Fibroblast of upper back skin (primary cell): Measurements from ENCODE around the gene SNAP91.

Source experiments
- DNase-seq: peaks from one replicate; pipeline ENCODE4 v3.0.0-alpha.2; 2013

SNAP91 gene

DNA sequence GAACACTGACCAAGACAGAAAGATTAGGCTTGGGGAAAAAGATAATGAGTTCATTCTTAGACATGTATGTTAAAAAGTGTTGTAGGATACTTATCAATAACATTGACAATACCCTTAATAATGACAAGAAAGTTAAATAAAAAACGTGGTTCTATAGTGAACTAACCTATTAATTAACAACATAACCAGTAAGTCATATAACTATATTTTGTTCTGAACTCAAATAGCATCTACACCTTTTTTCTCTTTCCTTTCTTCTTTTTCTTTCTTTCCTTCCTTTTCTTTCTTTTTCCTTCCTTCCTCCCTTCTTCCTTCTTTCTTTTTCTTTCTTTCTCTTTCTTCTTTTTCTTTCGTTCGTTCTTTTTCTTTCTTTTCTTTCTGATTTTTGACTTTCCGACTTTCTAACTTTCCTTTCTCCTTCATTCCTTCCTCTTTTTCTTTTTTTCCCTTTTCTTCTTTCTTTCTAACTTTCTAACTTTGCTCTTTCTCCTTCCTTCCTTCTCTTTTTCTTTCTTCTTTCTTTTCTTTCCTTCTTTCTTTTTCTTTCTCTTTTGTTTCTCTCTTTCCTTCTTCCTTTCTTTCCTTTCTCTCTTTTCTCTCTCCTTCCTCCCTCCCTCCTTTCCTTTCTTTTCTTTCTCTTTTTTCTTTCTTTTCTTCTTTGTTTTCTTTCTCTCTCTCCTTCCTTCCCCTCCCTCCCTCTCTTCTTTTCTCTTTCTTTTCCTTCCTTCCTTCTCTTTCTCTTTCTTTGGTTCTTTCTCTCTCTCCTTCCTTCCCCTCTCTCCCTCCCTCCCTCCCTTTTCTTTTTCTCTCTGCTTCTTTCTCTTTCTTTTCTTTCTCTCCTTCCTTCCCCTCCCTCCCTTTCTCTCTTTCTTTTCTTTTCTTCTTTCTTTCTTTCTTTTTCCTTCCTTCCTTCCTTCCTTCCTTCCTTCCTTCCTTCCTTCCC is 172.0 kb downstream of the SNAP91 start:
- no peak for DNase-seq

GRCh38 chr6:83536034-83536646 is 172.8 kb downstream of the SNAP91 start:
- peak; percentile 38 for DNase-seq

- DNase-seq = peak; percentile 33
These were observed 190.0 kb downstream of the SNAP91 start for GRCh38 chr6:83518816-83519480.

- no peak for DNase-seq
These were observed 191.4 kb downstream of the SNAP91 start for GRCh38 chr6:83517500-83517899.

DNA sequence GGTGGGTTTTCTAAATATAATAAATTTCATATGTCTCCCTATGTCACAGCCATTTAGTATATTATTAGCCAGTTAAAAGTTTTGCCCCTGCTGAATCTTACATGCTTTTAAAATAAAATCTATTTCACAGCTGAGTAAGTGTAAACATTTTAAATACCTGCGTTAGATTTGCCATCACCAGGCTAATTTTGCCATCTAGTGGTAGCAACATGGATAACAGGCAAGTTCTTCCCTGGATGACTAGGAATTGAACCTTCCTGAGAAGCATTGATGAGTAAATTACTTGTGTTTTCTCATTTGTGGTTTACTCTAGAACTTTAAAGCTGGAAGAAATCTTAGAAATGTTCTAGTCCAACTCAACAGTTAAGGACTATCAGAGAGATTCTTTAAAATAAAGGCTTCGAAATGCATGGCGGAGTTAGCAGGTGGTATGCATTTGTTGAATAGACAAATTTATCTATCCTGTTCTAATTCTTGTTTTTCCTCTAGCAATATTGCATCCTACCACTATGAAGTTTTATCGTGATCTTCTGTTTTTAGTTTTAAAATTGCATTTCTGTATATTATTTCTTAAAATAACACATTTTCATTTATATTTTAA is 193.9 kb downstream of the SNAP91 start:
- peak; percentile 58 for DNase-seq

GRCh38 chr6:83514466-83514865 is 194.4 kb downstream of the SNAP91 start:
- no peak for DNase-seq

DNA sequence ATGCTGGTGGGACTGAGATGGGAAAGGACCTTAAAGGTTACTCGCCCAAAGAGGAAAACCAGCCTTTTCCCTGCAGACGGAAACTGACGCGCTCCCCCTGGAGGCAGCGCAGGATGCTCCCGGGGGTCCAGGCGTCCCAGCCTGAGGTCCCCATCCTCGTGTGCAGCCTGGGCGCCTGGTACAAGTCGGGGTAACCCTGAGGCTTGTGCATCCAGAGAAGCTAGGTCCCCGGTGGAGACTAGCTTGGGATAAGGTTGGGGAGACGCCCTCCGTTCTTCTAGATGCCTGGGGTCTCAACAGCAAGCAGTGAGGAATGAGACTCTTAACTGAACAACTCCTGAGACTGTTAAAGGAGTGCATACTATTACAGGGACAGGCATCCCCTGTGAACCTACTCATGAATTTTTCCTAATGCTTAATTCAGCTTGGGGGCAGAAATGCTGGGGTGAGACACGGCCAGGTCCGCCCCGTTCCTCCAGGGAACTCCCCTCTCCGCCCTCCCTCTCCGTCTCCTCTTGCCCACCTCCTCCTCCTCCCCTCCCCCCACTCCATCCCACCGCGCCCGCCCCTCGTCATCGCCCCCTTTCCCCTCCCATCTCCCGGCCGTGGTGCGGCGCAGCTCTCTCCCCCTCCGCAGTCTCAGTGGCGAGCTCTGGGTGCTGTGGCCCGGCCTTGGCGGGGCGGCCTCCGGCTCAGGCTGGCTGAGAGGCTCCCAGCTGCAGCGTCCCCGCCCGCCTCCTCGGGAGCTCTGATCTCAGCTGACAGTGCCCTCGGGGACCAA is 196.8 kb downstream of the SNAP91 start, which contains the start of gene PRSS35:
Gene PRSS35 (plus strand): TSS at position 634 of the 781 bp plus-strand sequence. CDS start 10,908 bp downstream, outside the sequence.
- peak; percentile 46 for DNase-seq

DNA sequence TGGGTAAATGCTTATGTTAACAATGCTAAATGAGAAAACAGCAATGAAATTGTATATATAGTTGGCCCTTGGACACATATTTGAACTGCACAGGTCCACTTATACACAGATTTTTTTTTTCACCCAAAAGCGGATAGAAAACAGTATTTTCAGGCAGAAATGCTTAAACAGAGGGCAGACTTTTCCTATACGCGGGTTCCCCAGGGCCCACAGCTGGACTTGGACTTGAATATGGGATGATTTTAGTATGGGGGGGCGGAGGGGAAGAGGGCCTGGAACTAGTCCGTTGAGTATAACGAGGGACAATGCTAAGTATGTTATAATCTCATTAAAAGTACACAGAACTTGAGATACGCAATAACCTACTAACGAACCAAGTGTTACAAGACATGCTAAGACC is 197.6 kb downstream of the SNAP91 start:
- no peak for DNase-seq

DNA sequence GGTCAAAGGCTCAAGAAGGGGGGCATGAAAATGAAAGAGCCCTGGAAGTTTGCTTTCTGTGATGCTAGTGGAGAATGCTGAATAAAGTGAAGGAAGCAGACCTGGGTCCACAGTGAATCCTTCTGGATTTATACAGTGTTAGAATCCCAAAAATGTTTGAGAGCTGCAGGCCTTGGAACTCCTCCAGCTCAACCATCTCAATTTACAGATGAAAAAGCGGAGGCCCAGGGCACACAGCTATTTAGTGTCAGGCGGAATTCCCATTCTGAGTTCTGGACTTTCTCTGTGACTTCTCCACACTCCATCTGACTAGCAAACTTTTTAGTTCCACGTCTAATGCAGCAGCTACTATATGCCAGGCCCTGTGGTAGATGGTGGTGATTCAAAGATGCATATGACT is 198.1 kb downstream of the SNAP91 start:
- no peak for DNase-seq

- DNase-seq = peak; percentile 14
These were observed 199.5 kb downstream of the SNAP91 start for GRCh38 chr6:83509441-83509840.

GRCh38 chr6:83505356-83505755 is 203.5 kb downstream of the SNAP91 start:
- DNase-seq = no peak
